IMR-90 (cell line): ENCODE results near the gene TANK. TPM values are rescaled to one million over a fixed set of nuclear protein-coding genes. Genes with fewer than 3 reads are reported as not detected.

Experiments
- ATAC-seq: fragments of 200-7000 bp; cut with Tn5 transposase; 2 replicates; pipeline ENCODE4 v1.9.1; 2020; ENCODE audit warnings: low read depth, mild to moderate bottlenecking, moderate library complexity
- BruUV-seq: library from RNA; stranded (reverse); fragments of 400-500 nt; replicated peaks from 2 replicates; lab custom pipeline; 2021; lab: Mats Ljungman, UMichigan
- CTCF ChIA-PET: fragments of 300-600 bp; formaldehyde crosslinking; extraction: SDS; loops from one replicate; lab custom pipeline; 2021; ENCODE audit warnings: antibody characterized with exemption; lab: Yijun Ruan, JAX
- POLR2A ChIA-PET: fragments of 300-600 bp; sonication (Branson Sonifier 250); formaldehyde crosslinking; loops from one replicate; lab custom pipeline; 2022; ENCODE audit warnings: antibody characterized with exemption; ENCODE audit not compliant: unreplicated experiment; lab: Charles Lee
- DNase-seq: peaks from one replicate; pipeline ENCODE4 v3.0.0; 2013
- H2AFZ ChIP-seq: replicated peaks from 2 replicates; pipeline ENCODE3; 2013; ENCODE audit warnings: low read length, mild to moderate bottlenecking; ENCODE audit not compliant: poor library complexity
- H2AK5ac ChIP-seq: 2 replicates; pipeline ENCODE4 v1.6.1; 2013; ENCODE audit warnings: low read depth, low read length, inconsistent platforms
- H2AK9ac ChIP-seq: replicated peaks from 2 replicates; pipeline ENCODE3; 2013; ENCODE audit warnings: mild to moderate bottlenecking, low read depth, low read length, moderate library complexity; ENCODE audit not compliant: poor library complexity
- H2BK120ac ChIP-seq: 2 replicates; pipeline ENCODE4 v1.6.1; 2013; ENCODE audit warnings: low read depth, low read length, inconsistent platforms
- H2BK15ac ChIP-seq: 3 replicates; pipeline ENCODE4 v1.6.1; 2013; ENCODE audit warnings: low read depth, low read length, inconsistent platforms
- H2BK20ac ChIP-seq: 2 replicates; pipeline ENCODE4 v1.6.1; 2013; ENCODE audit warnings: low read depth, mild to moderate bottlenecking, inconsistent platforms, low read length, moderate library complexity
- H2BK5ac ChIP-seq: 2 replicates; pipeline ENCODE4 v1.6.1; 2013; ENCODE audit warnings: mild to moderate bottlenecking, low read depth, low read length, inconsistent platforms; ENCODE audit not compliant: poor library complexity, severe bottlenecking
- H3K14ac ChIP-seq: replicated peaks from 2 replicates; pipeline ENCODE4 v1.6.1; 2013; ENCODE audit warnings: low read depth, low read length, inconsistent platforms
- H3K18ac ChIP-seq: 2 replicates; pipeline ENCODE4 v1.6.1; 2013; ENCODE audit warnings: low read depth, low read length, control low read depth
- H3K23ac ChIP-seq: 2 replicates; pipeline ENCODE4 v1.6.1; 2013; ENCODE audit warnings: low read depth, low read length, inconsistent platforms
- H3K27ac ChIP-seq: 2 replicates; pipeline ENCODE4 v1.5.1; 2013; ENCODE audit warnings: mild to moderate bottlenecking, control low read depth, low read length; ENCODE audit not compliant: insufficient read depth
- H3K27me3 ChIP-seq: 2 replicates; pipeline ENCODE4 v1.6.1; 2013; ENCODE audit warnings: low read length; ENCODE audit not compliant: control insufficient read depth, insufficient read depth
- H3K36me3 ChIP-seq: 2 replicates; pipeline ENCODE4 v1.6.1; 2013; ENCODE audit warnings: low read length, mixed read lengths; ENCODE audit not compliant: control insufficient read depth, insufficient read depth
- H3K4ac ChIP-seq: 2 replicates; pipeline ENCODE4 v1.6.1; 2013; ENCODE audit warnings: low read depth, low read length, inconsistent platforms
- H3K4me1 ChIP-seq: 2 replicates; pipeline ENCODE4 v1.6.1; 2013; ENCODE audit warnings: low read length, mixed read lengths; ENCODE audit not compliant: control insufficient read depth, insufficient read depth
- H3K4me2 ChIP-seq: 2 replicates; pipeline ENCODE4 v1.6.1; 2013; ENCODE audit warnings: low read depth, mild to moderate bottlenecking, control low read depth, low read length, moderate library complexity
- H3K4me3 ChIP-seq: 2 replicates; pipeline ENCODE4 v1.5.1; 2013; ENCODE audit warnings: low read depth, mild to moderate bottlenecking, control low read depth, low read length, moderate library complexity; ENCODE audit not compliant: insufficient read depth
- H3K56ac ChIP-seq: 2 replicates; pipeline ENCODE4 v1.6.1; 2013; ENCODE audit warnings: low read length, inconsistent platforms; ENCODE audit not compliant: insufficient read depth; ENCODE audit errors: extremely low read depth
- H3K79me1 ChIP-seq, 2 experiments: 2 replicates each; pipeline ENCODE4 v1.6.1; 2013; ENCODE audit warnings: low read length in 2 of 2, inconsistent platforms in 1 of 2, low read depth in 1 of 2
- H3K9ac ChIP-seq: 2 replicates; pipeline ENCODE4 v1.6.1; 2013; ENCODE audit warnings: low read depth, low read length, control low read depth
- H3K9me1 ChIP-seq: 2 replicates; pipeline ENCODE4 v1.6.1; 2013; ENCODE audit warnings: low read length, inconsistent platforms; ENCODE audit not compliant: insufficient read depth
- H3K9me3 ChIP-seq: 2 replicates; pipeline ENCODE4 v1.6.1; 2013; ENCODE audit warnings: low read length; ENCODE audit not compliant: control insufficient read depth, insufficient read depth
- H4K20me1 ChIP-seq: 2 replicates; pipeline ENCODE4 v1.6.1; 2013; ENCODE audit warnings: low read length, inconsistent platforms; ENCODE audit not compliant: insufficient read depth
- H4K5ac ChIP-seq: 2 replicates; pipeline ENCODE4 v1.6.1; 2013; ENCODE audit warnings: mild to moderate bottlenecking, low read depth, low read length, control low read depth
- H4K8ac ChIP-seq, 2 experiments: 2 replicates each; pipeline ENCODE4 v1.6.1; 2013; ENCODE audit warnings: low read depth in 2 of 2, low read length in 2 of 2, control low read depth in 1 of 2, inconsistent platforms in 1 of 2
- H4K91ac ChIP-seq: 2 replicates; pipeline ENCODE4 v1.6.1; 2013; ENCODE audit warnings: low read depth, low read length, inconsistent platforms; ENCODE audit not compliant: insufficient read depth
- BHLHE40 ChIP-seq: fragments of 150-350 bp; IDR thresholded peaks from 2 replicates; pipeline ENCODE4 v1.6.1; 2016; ENCODE audit warnings: mild to moderate bottlenecking, low read depth, low read length
- CEBPB ChIP-seq: IDR thresholded peaks from 2 replicates; pipeline ENCODE4 v1.6.1; 2012; ENCODE audit warnings: low read depth, low read length, improper control_type of control experiment
- CHD1 ChIP-seq: IDR thresholded peaks from 2 replicates; pipeline ENCODE4 v1.6.1; 2012; ENCODE audit warnings: low read depth, low read length, improper control_type of control experiment
- FOS ChIP-seq: fragments of 150-350 bp; IDR thresholded peaks from 2 replicates; pipeline ENCODE4 v1.6.1; 2016; ENCODE audit warnings: low read depth, low read length
- MXI1 ChIP-seq: IDR thresholded peaks from 2 replicates; pipeline ENCODE4 v1.6.1; 2012; ENCODE audit warnings: low read depth, mild to moderate bottlenecking, low read length, moderate library complexity, borderline replicate concordance
- POLR2A ChIP-seq: IDR thresholded peaks from 2 replicates; pipeline ENCODE4 v1.6.1; 2012; ENCODE audit warnings: mild to moderate bottlenecking, low read depth, low read length
- RFX5 ChIP-seq: IDR thresholded peaks from 2 replicates; pipeline ENCODE4 v1.8.0; 2012; ENCODE audit warnings: low read depth, mild to moderate bottlenecking, low read length, moderate library complexity
- WGBS, 2 experiments: methylation state at CpG; one replicate each; pipeline versions ENCODE4 v1.1.5 to v1.1.7; 2013; ENCODE audit warnings: missing lambda C conversion rate in 2 of 2; ENCODE audit not compliant: insufficient read length in 1 of 2; ENCODE audit errors: extremely low coverage in 2 of 2; 5-methylcytosine and 5-hydroxymethylcytosine counted together
- dilution Hi-C: fragments of 300-500 bp; cut with HindIII; formaldehyde crosslinking; loops from one replicate; pipeline ENCODE4 v1.14.3; 2018; ENCODE audit warnings: low sequenced_read_pairs; ENCODE audit not compliant: unreplicated experiment
- in situ Hi-C: fragments of 300-500 bp; cut with MboI; formaldehyde crosslinking; loops from 3 replicates; pipeline ENCODE4 v1.14.3; 2019; ENCODE audit warnings: low sequenced_read_pairs, inconsistent platforms, mixed read lengths
- intact Hi-C: fragments of 100-400 bp; cut with micrococcal nuclease; formaldehyde crosslinking; loops from 2 replicates; pipeline ENCODE4 v1.10.0; 2022
- polyA plus RNA-seq, 3 experiments: library from polyadenylated mRNA; depleted of rRNA; stranded (reverse); fragments of >200 nt; gene quantifications; 2 replicates each; pipeline ENCODE4 v1.2.3, GENCODE V29; 2012; ENCODE audit warnings: low replicate concordance in 1 of 3
- total RNA-seq: library from RNA; depleted of rRNA; stranded (reverse); fragments of >200 nt; gene quantifications from 2 replicates; pipeline ENCODE4 v1.2.3, GENCODE V29; 2012
- TF ChIP-seq, protein P1 (sequence below): fragments of 150-350 bp; IDR thresholded peaks from 2 replicates; pipeline ENCODE4 v1.6.1; 2016; ENCODE audit warnings: low read depth, mild to moderate bottlenecking, low read length, moderate library complexity, borderline replicate concordance
- TF ChIP-seq, protein P2 (sequence below): conservative IDR thresholded peaks from 2 replicates; pipeline ENCODE4 v1.5.1; 2012; ENCODE audit warnings: mild to moderate bottlenecking, low read depth, low read length, improper control_type of control experiment

The TANK gene
- total and polyA plus RNA-seq, 2 of the 4 experiments (the other 2 are of a cell fraction) = 25.4 to 41.9 TPM

DNA sequence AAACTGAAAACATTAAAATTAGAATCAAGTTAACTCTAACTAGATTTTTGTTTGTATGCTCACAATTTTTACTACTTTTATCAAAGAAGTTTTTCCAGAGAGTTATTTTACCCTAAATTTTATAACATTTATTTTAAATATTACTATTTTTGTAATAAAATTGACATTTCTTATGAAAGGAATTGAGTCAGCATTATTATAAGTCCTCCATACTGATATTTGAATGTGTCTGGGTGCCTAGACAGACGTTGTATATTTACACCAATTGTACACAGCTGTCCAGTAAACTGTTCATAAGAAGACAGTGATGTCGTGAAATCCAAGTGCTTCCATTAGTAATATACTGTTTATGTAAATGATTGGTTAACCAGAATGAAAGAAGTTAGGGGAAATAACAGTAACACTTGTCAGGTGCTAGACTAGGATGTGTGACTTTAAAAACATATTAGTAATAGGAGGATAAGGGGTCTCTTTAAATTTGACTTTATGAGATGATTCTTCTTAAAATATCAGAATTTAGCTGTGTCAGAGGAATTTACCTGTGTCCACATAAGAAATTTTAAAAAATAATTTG, 73.7 kb downstream of the TANK start:
- H2BK20ac ChIP-seq = no peak overlapping the region
- H4K20me1 ChIP-seq = no peaks in the 10 kb centered on the region
- no peaks in the 10 kb centered on the region; a peak in 1 of 4 replicates for H3K79me1 ChIP-seq
- no peak overlapping the region for H2BK15ac ChIP-seq
- no peak overlapping the region for H2AK5ac ChIP-seq
- POLR2A ChIA-PET = no interaction called here
- H2BK120ac ChIP-seq = no peak overlapping the region
- H3K23ac ChIP-seq = no peak overlapping the region
- no peak overlapping the region for H2AFZ ChIP-seq
- no peak overlapping the region for H3K9ac ChIP-seq
- CTCF ChIA-PET = no interaction called here
- H3K4me3 ChIP-seq = no peak overlapping the region
- no peaks in the 10 kb centered on the region for H3K27me3 ChIP-seq
- peaks cover 3% of the 10 kb centered on the region for H3K4me1 ChIP-seq
- H3K14ac ChIP-seq = no peak overlapping the region
- H3K18ac ChIP-seq = no peak overlapping the region
- H3K27ac ChIP-seq = no peak overlapping the region
- dilution Hi-C loops = no loop called here
- H4K91ac ChIP-seq = no peak overlapping the region
- no peak for TF ChIP-seq FOS
- TF ChIP-seq MXI1 = no peak
- no peak for TF ChIP-seq RFX5
- TF ChIP-seq, protein P1, sequence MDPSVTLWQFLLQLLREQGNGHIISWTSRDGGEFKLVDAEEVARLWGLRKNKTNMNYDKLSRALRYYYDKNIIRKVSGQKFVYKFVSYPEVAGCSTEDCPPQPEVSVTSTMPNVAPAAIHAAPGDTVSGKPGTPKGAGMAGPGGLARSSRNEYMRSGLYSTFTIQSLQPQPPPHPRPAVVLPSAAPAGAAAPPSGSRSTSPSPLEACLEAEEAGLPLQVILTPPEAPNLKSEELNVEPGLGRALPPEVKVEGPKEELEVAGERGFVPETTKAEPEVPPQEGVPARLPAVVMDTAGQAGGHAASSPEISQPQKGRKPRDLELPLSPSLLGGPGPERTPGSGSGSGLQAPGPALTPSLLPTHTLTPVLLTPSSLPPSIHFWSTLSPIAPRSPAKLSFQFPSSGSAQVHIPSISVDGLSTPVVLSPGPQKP = no peak
- TF ChIP-seq, protein P2, sequence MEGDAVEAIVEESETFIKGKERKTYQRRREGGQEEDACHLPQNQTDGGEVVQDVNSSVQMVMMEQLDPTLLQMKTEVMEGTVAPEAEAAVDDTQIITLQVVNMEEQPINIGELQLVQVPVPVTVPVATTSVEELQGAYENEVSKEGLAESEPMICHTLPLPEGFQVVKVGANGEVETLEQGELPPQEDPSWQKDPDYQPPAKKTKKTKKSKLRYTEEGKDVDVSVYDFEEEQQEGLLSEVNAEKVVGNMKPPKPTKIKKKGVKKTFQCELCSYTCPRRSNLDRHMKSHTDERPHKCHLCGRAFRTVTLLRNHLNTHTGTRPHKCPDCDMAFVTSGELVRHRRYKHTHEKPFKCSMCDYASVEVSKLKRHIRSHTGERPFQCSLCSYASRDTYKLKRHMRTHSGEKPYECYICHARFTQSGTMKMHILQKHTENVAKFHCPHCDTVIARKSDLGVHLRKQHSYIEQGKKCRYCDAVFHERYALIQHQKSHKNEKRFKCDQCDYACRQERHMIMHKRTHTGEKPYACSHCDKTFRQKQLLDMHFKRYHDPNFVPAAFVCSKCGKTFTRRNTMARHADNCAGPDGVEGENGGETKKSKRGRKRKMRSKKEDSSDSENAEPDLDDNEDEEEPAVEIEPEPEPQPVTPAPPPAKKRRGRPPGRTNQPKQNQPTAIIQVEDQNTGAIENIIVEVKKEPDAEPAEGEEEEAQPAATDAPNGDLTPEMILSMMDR = no peak
- no peak for TF ChIP-seq BHLHE40
- TF ChIP-seq POLR2A = no peak
- no peak for TF ChIP-seq CEBPB
- no peak for TF ChIP-seq CHD1
- intact Hi-C loops = no loop called here
- 83% methylated on average over 1 of the region's 2 CpGs; no CpG with 5 or more reads in 1 of the 2 experiments for WGBS, 2 experiments
- no peak overlapping the region for H3K56ac ChIP-seq
- no peak overlapping the region for H4K8ac ChIP-seq
- no peak overlapping the region for H2AK9ac ChIP-seq
- H3K9me1 ChIP-seq = no peaks in the 10 kb centered on the region
- in situ Hi-C loops = no loop called here
- no peaks in the 10 kb centered on the region for H3K9me3 ChIP-seq
- H3K36me3 ChIP-seq = peaks cover 10% of the 10 kb centered on the region
- H2BK5ac ChIP-seq = no peak overlapping the region
- H3K4ac ChIP-seq = no peak overlapping the region
- DNase-seq (no peak), ATAC-seq (no peak)
- H4K5ac ChIP-seq = no peak overlapping the region
- no peak overlapping the region for H3K4me2 ChIP-seq
- BruUV-seq = no TSS peak
